Fibroblast of mammary gland (primary cell): Measurements from ENCODE around the gene SPATS2L.

Experiments
- DNase-seq: peaks from one replicate; pipeline ENCODE4 v3.0.0-alpha.2; 2010; ENCODE audit warnings: low read depth
- H3K4me3 ChIP-seq: 2 replicates; pipeline ENCODE4 v1.5.1; 2011; ENCODE audit warnings: low read depth, mild to moderate bottlenecking, low read length, moderate library complexity; ENCODE audit not compliant: control insufficient read depth
- CTCF ChIP-seq: conservative IDR thresholded peaks from 2 replicates; pipeline ENCODE4 v1.5.1; 2011; ENCODE audit warnings: low read depth, low read length, inconsistent platforms; ENCODE audit not compliant: control insufficient read depth, insufficient read depth

Gene SPATS2L

GRCh38 chr2:200336980-200337615 is 30.6 kb downstream of the SPATS2L start:
- no peak for TF ChIP-seq CTCF
- DNase-seq: no peak
- H3K4me3 ChIP-seq: no peak overlapping the region

GRCh38 chr2:200337621-200338020 is 31.1 kb downstream of the SPATS2L start:
- no peak overlapping the region for H3K4me3 ChIP-seq
- TF ChIP-seq CTCF: no peak
- DNase-seq: no peak

DNA sequence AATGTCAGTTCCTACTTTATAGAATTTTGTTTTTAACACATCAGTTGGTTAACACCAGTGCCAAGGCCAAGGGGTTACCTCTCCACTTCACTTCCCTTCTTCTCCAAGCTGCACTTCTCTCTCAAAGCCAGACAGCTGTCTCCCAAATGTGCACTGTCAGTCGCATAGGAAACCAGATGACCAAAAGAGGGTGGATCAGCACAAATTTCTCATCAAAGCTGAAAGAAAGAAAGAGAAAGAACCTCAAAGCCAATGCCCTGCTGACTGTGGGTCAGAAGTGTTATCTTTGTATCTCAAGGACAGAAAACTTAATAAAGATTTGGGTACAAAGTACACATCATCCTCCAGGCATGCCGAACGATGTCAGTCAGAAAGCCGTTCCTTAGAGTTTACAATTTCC is 32.2 kb downstream of the SPATS2L start:
- H3K4me3 ChIP-seq: no peak overlapping the region
- TF ChIP-seq CTCF: no peak
- peak; percentile 31 for DNase-seq

- no peak overlapping the region for H3K4me3 ChIP-seq
- DNase-seq: no peak
- TF ChIP-seq CTCF: no peak
These were observed 34.2 kb downstream of the SPATS2L start for GRCh38 chr2:200340508-200341224.

DNA sequence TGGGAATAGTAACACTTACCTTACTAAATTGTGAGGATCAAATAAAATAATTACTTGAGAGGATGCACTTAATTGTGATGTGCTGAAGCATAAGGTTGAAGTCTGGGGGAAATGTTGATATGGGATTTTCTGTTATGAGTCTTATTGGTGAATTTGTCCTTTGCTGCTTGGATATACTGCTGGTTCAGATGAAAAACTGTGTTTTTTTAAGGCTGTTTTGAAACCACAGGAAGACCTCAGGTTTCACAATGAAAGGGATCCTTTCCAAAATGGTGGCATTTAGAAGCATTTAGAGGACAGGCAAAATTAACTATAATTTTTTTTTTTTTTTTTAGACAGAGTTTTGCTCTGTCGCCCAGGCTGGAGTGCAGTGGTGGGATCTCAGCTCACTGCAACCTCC is 34.9 kb downstream of the SPATS2L start:
- H3K4me3 ChIP-seq: no peak overlapping the region
- no peak for TF ChIP-seq CTCF
- DNase-seq: no peak

- no peak for TF ChIP-seq CTCF
- no peak for DNase-seq
These were observed 35.7 kb downstream of the SPATS2L start for GRCh38 chr2:200342235-200342634.

More at GRCh38 chr2:200342235-200342634, 35.7 kb downstream of the SPATS2L start:
- no peak overlapping the region for H3K4me3 ChIP-seq
